ENCODE results near the gene IFIT3.

IFIT3 gene

DNA sequence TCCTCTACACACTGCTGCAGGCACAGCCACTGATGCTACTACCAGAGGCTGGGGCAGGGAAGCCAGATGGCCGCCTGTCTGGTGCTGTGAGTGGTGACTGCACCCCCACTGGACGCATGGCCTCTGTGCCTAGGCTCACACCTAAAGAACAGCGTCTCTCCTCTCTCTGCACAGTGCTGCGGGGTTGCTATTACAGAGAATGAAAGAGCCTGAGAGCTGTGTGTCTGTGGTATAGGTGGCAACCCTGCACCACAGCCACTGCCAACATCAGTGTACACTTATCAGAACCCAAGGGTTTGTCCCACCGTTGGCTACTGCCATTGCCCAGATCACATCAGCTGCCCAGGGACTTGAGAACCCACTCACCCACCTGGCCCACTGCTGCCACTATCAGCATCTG is 30.0 kb upstream of the IFIT3 start:
- Mint-ChIP-seq H3K9me3 (peaks cover 2% of the 10 kb centered on the region), H3K4me3 (no peak overlapping the region), H3K4me1 (peaks cover 32% of the 10 kb centered on the region), H3K27ac (no peak overlapping the region), H3K36me3 (no peaks in the 10 kb centered on the region)
- DNase-seq (ENCODE audit: low spot score in 2 of 2): no peak
- ATAC-seq: no peak

DNA sequence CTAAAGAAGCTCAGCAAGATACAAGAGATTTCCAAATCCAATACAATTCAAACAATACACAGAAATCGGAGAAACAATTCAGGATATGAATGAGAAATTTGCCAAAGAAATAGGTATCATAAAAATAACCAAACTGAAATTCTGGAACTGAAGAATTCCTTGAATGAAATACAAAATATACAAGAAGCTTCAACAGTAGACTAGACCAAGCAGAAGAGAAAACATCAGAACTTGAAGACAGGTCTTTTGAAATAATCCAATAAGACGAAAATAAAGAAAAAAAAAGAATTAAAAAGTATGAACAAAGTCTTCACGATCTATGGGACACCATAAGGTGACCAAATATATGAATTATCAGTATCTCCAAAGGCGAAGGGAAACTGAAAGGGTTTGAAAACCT is 28.8 kb upstream of the IFIT3 start:
- no peak overlapping the region for H3K4me3 Mint-ChIP-seq
- no peak overlapping the region for H3K27ac Mint-ChIP-seq
- ATAC-seq (no peak), DNase-seq (ENCODE audit: low spot score in 2 of 2) (no peak)
- H3K36me3 Mint-ChIP-seq: no peaks in the 10 kb centered on the region
- H3K4me1 Mint-ChIP-seq: peaks cover 44% of the 10 kb centered on the region
- peaks cover 2% of the 10 kb centered on the region for H3K9me3 Mint-ChIP-seq

DNA sequence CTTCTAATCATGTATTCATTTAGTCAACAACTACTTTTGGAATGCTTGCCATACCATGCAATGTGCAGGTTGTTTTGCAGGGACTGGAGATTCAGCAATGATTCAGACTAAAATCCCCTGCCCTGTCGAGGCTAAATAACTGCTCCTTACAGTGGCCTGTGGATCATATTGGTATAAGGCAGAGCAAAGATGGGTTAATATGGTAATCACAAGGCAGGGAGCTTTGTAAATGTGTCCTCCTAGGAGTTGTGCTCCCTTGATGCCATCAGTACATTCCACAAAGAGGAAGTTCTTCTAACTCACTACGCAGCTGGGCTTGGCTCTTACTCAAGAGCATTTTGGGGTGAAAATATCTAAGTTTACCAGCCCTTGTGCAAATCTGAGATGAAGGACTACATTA is 26.6 kb upstream of the IFIT3 start:
- Mint-ChIP-seq H3K4me1 (peaks cover 34% of the 10 kb centered on the region), H3K27ac (peak overlapping the region; percentile 64), H3K36me3 (no peaks in the 10 kb centered on the region), H3K9me3 (peaks cover 2% of the 10 kb centered on the region), H3K4me3 (peak overlapping the region; percentile 68)
- ATAC-seq: peak; percentile 50
- DNase-seq (ENCODE audit: low spot score in 2 of 2): no peak

DNA sequence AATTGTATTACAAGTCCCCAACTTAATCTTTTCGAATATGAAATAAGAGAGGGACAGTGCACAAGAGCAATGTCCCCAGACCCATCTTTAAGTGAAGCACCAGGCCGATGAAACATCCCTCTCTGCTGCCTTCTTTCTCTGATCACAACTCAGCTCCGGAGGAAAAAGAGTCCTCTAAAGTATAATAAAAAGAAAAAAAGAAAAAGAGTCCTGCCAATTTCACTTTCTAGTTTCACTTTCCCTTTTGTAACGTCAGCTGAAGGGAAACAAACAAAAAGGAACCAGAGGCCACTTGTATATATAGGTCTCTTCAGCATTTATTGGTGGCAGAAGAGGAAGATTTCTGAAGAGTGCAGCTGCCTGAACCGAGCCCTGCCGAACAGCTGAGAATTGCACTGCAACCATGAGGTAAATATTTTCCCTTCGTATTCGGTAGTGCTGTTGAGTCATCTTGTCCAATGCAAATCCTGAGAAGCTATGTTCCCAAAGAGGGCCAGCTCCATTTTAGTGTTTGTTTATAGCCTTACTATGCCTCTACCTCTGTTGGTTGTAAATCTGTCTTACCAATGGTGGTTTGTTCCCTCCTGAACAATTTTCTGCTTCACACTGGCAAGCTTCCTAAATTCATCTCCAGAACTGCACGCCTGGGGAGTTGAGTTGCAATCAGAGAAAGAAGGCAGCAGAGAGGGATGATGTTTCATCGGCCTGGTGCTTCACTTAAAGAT is 25.9 kb upstream of the IFIT3 start, which contains the start of gene IFIT2:
TSS of gene IFIT2 (plus strand) at position 326 of the 725 bp plus-strand sequence. CDS start at position 404, 78 bp downstream.
- H3K4me3 Mint-ChIP-seq: peak within 1 kb of the TSS; percentile 68
- H3K36me3 Mint-ChIP-seq: no peaks in the 10 kb centered on the region
- H3K4me1 Mint-ChIP-seq: peaks cover 34% of the 10 kb centered on the region
- H3K27ac Mint-ChIP-seq: peak within 1 kb of the TSS; percentile 64
- DNase-seq (ENCODE audit: low spot score in 2 of 2) (peak in 1 of 2 donors; percentile 57), ATAC-seq (peak; percentile 64)
- H3K9me3 Mint-ChIP-seq: peaks cover 2% of the 10 kb centered on the region

DNA sequence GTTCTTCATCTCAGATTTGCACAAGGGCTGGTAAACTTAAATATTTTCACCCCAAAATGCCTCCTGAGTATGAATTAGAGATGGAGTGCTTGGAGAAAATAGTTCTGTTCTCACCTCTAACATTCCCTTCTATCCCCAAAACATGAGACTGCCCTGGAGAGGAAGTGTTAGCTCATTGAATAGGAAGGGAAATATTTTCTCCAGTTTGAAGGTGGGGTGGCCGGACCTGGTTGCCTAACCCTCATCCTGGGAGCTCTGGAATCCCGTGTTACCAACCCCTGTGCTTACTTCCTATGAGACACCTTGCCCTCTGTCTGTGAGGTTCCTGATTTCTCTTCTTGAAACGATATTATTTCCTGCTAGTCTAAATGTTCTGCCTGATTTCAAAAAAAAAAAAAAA is 25.2 kb upstream of the IFIT3 start:
- Mint-ChIP-seq H3K4me1 (peaks cover 34% of the 10 kb centered on the region), H3K36me3 (no peaks in the 10 kb centered on the region), H3K4me3 (peak overlapping the region; percentile 68), H3K9me3 (peaks cover 2% of the 10 kb centered on the region), H3K27ac (peak overlapping the region; percentile 64)
- ATAC-seq: no peak
- no peak for DNase-seq (ENCODE audit: low spot score in 2 of 2)

DNA sequence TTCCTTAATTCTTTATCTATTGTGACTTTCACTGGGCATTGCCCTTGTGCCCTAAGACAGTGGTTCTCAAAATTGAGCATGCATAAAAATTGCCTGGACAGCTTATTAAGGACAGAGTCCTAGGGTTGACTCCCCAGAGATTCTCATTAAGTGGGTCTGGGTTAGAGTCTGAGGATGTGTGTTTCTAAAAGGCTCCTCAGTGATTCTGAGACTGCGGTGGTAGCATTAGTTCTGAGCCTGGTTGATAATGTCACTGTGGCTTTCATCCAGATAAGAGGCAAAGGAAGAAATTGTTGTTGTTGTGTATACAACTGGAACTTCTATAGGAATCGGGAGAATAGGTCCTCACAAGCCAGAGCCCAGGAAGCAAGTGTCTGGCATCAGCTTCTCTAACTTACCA is 24.6 kb upstream of the IFIT3 start:
- peaks cover 2% of the 10 kb centered on the region for H3K9me3 Mint-ChIP-seq
- no peaks in the 10 kb centered on the region for H3K36me3 Mint-ChIP-seq
- DNase-seq (ENCODE audit: low spot score in 2 of 2) (no peak), ATAC-seq (no peak)
- peaks cover 34% of the 10 kb centered on the region for H3K4me1 Mint-ChIP-seq
- H3K27ac Mint-ChIP-seq: no peak overlapping the region
- H3K4me3 Mint-ChIP-seq: peak overlapping the region; percentile 68

DNA sequence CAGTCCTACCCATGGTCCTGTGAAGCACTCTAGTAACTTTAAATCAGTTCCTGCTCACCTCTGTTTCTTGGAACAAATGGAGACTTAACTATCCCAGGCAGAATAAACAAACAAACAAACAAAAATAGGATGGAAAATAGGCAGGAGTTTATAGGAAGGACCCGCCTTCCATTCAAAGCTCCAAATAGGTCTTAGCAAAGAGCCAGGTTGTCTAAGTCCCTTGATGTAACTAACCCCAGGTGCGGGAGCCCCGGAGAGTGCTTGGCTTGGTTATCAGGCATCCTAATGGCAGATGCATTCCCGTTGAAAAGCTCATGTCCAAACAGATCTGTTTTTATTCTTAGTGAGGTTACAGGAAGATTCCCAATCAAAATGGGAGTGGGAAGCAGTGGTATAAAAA is 23.8 kb upstream of the IFIT3 start:
- no peak for DNase-seq (ENCODE audit: low spot score in 2 of 2)
- peaks cover 34% of the 10 kb centered on the region for H3K4me1 Mint-ChIP-seq
- no peak overlapping the region for H3K4me3 Mint-ChIP-seq
- ATAC-seq: no peak
- no peaks in the 10 kb centered on the region for H3K36me3 Mint-ChIP-seq
- H3K27ac Mint-ChIP-seq: no peak overlapping the region
- H3K9me3 Mint-ChIP-seq: no peaks in the 10 kb centered on the region

DNA sequence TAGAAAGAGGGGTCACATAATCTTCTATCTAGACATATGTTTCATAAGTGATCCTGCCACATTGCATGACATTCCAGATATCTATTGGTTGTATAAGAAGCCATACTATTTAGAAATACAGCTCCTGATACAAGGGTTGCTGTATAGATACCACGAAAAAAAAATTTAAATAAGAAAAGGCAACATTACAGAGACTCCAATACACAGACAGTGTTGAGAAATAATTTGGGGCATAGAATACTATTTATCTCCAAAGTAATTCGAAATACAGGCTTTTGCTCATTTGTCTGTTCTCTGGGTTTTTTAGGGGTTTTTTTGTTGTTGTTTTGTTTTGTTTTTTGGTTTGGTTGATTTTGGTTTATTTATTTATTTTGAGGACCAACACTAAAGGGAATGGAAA is 23.4 kb upstream of the IFIT3 start:
- H3K27ac Mint-ChIP-seq: no peak overlapping the region
- peaks cover 34% of the 10 kb centered on the region for H3K4me1 Mint-ChIP-seq
- H3K9me3 Mint-ChIP-seq: no peaks in the 10 kb centered on the region
- ATAC-seq (no peak), DNase-seq (ENCODE audit: low spot score in 2 of 2) (no peak)
- H3K36me3 Mint-ChIP-seq: no peaks in the 10 kb centered on the region
- no peak overlapping the region for H3K4me3 Mint-ChIP-seq

DNA sequence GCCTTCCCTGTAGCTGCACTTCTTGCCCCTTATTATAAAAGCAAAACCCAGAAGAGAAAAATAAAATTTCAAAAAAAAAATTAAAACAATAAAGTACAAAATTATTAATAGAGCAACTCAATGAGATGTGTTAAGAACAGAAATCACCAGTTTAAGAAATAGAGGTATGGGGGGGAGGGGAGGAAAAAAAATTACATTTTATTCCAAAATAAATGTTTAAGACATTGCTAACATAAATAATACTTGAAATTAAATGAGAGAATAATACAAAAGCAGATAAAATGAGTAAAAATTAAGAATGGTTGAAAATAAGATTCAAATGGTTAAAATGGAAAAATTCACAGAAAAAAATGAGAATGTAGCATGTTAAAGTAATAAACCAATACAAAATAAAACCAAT is 22.9 kb upstream of the IFIT3 start:
- Mint-ChIP-seq H3K9me3 (no peaks in the 10 kb centered on the region), H3K27ac (no peak overlapping the region), H3K36me3 (no peaks in the 10 kb centered on the region), H3K4me3 (no peak overlapping the region), H3K4me1 (peaks cover 34% of the 10 kb centered on the region)
- DNase-seq (ENCODE audit: low spot score in 2 of 2) (no peak), ATAC-seq (no peak)

DNA sequence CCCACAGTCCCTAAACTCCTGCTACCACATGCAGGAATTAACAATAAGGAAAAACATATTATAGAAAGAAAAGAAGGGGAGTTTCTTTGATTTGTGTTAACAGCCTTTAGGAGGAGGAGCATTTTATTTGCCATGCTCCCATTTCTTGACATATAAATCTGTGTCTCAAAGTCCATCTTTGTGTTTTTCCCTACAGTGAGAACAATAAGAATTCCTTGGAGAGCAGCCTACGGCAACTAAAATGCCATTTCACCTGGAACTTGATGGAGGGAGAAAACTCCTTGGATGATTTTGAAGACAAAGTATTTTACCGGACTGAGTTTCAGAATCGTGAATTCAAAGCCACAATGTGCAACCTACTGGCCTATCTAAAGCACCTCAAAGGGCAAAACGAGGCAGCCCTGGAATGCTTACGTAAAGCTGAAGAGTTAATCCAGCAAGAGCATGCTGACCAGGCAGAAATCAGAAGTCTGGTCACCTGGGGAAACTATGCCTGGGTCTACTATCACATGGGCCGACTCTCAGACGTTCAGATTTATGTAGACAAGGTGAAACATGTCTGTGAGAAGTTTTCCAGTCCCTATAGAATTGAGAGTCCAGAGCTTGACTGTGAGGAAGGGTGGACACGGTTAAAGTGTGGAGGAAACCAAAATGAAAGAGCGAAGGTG is 21.9 kb upstream of the IFIT3 start:
- Mint-ChIP-seq H3K4me3 (no peak overlapping the region), H3K4me1 (peaks cover 32% of the 10 kb centered on the region), H3K27ac (no peak overlapping the region), H3K9me3 (no peaks in the 10 kb centered on the region), H3K36me3 (no peaks in the 10 kb centered on the region)
- ATAC-seq: no peak
- DNase-seq (ENCODE audit: low spot score in 2 of 2): no peak

DNA sequence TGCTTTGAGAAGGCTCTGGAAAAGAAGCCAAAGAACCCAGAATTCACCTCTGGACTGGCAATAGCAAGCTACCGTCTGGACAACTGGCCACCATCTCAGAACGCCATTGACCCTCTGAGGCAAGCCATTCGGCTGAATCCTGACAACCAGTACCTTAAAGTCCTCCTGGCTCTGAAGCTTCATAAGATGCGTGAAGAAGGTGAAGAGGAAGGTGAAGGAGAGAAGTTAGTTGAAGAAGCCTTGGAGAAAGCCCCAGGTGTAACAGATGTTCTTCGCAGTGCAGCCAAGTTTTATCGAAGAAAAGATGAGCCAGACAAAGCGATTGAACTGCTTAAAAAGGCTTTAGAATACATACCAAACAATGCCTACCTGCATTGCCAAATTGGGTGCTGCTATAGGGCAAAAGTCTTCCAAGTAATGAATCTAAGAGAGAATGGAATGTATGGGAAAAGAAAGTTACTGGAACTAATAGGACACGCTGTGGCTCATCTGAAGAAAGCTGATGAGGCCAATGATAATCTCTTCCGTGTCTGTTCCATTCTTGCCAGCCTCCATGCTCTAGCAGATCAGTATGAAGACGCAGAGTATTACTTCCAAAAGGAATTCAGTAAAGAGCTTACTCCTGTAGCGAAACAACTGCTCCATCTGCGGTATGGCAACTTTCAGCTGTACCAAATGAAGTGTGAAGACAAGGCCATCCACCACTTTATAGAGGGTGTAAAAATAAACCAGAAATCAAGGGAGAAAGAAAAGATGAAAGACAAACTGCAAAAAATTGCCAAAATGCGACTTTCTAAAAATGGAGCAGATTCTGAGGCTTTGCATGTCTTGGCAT is 21.1 kb upstream of the IFIT3 start:
- H3K27ac Mint-ChIP-seq: no peak overlapping the region
- H3K4me1 Mint-ChIP-seq: peaks cover 24% of the 10 kb centered on the region
- H3K9me3 Mint-ChIP-seq: no peaks in the 10 kb centered on the region
- no peaks in the 10 kb centered on the region for H3K36me3 Mint-ChIP-seq
- ATAC-seq: no peak
- no peak for DNase-seq (ENCODE audit: low spot score in 2 of 2)
- H3K4me3 Mint-ChIP-seq: no peak overlapping the region

DNA sequence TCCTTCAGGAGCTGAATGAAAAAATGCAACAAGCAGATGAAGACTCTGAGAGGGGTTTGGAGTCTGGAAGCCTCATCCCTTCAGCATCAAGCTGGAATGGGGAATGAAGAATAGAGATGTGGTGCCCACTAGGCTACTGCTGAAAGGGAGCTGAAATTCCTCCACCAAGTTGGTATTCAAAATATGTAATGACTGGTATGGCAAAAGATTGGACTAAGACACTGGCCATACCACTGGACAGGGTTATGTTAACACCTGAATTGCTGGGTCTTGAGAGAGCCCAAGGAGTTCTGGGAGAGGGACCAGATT is 20.6 kb upstream of the IFIT3 start:
- H3K4me1 Mint-ChIP-seq: peaks cover 18% of the 10 kb centered on the region
- H3K4me3 Mint-ChIP-seq: no peak overlapping the region
- no peak overlapping the region for H3K27ac Mint-ChIP-seq
- no peak for DNase-seq (ENCODE audit: low spot score in 2 of 2)
- ATAC-seq: no peak
- no peaks in the 10 kb centered on the region for H3K9me3 Mint-ChIP-seq
- no peaks in the 10 kb centered on the region for H3K36me3 Mint-ChIP-seq

DNA sequence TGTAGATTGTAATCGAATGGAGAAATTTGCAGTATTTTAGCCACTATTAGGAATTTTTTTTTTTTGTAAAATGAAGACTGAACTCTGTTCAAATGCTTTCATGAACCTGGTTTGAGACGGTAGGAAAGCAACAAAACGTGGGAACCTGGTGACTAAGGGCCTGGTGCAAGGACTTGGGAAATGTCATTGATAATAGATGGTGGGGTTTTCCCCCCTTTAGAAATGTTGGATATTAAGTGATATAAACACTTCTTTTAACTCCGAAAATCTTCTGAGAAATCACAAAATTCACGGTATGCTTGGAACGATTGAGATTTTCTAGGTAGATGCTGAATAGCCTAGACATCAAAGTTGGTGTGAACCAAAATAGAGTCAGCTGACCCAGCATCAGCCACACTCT is 19.5 kb upstream of the IFIT3 start:
- ATAC-seq (no peak), DNase-seq (ENCODE audit: low spot score in 2 of 2) (no peak)
- H3K4me3 Mint-ChIP-seq: no peak overlapping the region
- no peak overlapping the region for H3K27ac Mint-ChIP-seq
- H3K4me1 Mint-ChIP-seq: peaks cover 10% of the 10 kb centered on the region
- H3K9me3 Mint-ChIP-seq: no peaks in the 10 kb centered on the region
- H3K36me3 Mint-ChIP-seq: no peaks in the 10 kb centered on the region

DNA sequence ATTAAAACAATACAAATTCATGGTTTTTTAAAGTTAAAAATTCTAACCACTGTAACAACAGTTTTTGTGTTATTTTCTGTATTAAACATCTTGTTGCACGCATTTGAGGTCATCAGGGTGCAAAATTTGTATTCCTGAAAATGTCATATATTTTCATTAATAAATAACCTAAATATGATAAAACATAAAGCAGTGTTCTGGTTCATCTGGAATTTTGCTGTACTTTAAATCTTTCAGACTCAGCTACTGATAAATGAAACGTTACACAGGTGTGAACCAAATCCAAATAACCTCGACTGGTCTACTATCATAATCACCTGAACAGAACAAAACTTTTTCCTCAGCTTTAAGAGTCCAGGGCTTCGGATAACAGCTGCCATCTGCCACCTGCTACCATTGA is 19.1 kb upstream of the IFIT3 start:
- H3K36me3 Mint-ChIP-seq: no peaks in the 10 kb centered on the region
- H3K4me1 Mint-ChIP-seq: peaks cover 5% of the 10 kb centered on the region
- DNase-seq (ENCODE audit: low spot score in 2 of 2) (no peak), ATAC-seq (no peak)
- H3K9me3 Mint-ChIP-seq: no peaks in the 10 kb centered on the region
- H3K4me3 Mint-ChIP-seq: no peak overlapping the region
- no peak overlapping the region for H3K27ac Mint-ChIP-seq

DNA sequence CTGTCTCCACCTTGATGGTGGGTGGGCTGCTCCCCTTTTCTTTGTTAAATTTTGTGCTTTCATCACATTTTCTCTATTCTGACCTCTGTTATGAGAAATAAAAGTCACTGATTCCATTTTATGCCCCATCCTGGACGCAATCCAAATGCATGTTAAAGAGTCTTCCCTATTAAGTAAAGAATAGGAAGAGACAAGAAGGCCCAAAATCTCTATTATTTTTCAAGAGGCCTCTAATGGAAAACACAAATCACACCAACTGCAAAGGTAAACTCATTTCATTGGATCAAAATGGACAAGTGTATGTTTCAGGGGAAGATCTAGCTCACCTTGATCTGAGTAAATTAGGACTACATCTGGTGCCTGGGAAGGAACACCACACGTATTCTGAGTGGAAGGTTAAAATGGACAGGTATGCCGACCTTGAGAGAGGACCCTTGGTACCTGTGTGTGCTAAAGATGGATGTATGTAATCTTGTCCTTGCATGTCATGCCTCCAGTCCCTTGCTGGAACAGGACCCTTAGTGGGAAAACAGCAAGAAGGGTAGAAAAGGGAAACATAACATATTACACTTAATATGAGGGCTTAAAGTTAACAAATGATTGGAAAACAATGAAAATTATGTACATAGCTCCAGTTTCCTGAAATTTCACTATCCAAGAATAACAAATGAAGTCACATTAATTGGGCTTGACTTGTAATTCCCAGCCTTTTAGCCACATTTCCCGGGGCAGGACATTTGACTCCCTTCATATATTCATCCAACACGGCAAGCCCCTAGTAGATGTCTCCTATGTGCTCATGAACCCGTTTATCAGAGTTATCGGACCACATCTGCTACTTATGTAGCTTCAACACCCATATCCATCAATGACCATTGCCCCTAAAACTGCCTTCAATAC is 18.4 kb upstream of the IFIT3 start:
- Mint-ChIP-seq H3K4me3 (no peak overlapping the region), H3K4me1 (no peaks in the 10 kb centered on the region), H3K36me3 (no peaks in the 10 kb centered on the region), H3K9me3 (no peaks in the 10 kb centered on the region), H3K27ac (no peak overlapping the region)
- ATAC-seq (no peak), DNase-seq (ENCODE audit: low spot score in 2 of 2) (no peak)
